ENCODE measurements around the gene VOPP1.

The VOPP1 gene

DNA sequence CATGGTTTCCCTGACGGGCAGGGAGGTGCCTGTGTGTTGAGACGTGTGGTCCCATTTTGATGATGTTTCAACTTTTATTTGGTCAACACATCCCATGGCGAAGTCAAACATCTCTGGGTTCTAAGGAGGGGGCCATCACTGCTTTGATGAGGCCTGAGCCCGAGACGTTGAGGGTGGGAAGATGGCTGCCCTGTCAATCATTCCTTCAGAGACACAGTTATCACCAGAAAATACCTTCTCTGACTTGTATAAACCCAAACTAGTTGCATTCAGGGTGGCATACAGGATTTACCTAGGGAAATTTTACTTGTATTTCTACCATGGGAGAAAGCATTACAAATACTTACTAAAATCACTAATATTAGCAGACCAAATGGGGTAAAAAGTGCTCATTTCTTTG lies 64.6 kb downstream of the VOPP1 start:
- no peak for DNase-seq

DNA sequence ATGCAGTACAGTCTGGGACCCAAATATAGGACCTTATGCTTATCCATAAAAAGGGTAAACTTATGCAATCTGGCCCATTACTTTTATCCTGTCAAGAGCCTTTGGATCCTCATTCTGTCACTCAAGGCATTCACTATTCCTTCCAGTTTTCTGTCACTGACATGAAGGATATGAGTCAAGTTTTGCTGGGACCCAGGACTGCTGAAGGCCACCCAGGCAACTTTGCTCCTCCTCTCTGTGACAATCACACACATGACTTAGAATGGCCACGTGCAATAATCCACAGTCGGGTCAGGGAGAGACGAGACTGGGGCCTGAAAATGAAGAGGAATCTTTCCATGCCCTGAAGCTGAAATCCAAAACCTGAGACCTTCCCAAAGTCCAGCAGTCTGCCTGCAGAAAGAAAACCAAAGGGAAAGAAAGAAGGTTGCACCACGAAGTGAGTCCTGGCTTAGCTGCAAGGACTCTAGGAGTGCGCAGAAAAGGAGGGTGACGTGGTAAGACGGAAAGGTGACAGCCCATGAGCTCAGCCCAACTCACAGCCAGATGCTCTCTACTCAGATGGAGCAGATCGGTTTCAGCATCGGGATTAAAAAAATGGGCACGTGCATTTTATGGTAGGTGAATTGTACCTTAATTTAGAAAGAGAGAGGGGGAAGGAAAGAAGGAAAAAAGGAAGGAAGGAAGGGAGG lies 67.2 kb downstream of the VOPP1 start:
- no peak for DNase-seq

DNA sequence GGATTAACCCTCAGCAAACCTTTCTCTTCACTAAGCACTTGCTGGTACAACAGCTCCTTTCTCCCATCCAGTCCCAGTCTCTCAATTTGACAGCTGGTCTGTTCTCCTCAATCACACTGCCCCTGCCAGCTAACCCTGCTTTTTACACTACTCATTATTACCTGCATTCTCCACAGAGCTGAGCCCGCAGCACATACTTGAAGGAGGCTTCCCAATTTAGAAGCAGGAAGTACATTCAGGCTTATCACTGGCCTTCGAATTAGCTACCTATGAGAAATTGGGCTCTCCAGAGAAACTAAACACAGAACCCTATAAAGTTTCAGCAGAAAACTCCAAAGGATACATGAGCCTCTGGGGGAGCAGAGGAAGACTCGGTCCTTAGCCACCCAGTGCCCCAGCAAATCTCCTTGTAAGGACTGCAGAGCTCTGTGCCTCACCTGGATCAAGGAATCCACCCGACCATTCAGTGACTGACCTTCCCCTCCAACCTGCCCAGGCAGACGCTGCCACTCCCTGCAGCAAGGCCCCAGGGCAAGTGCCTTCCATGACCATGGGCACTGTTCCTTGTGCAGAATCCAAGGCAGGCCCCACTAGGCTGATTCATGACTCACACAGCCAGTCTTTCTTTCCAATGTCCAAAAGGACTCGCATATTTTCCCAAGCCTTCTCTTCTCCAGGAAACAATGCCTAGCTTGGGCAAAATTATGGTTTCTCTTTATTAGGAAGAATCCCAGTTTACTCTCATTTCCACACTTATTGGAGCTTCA lies 68.0 kb downstream of the VOPP1 start:
- peak; percentile 36 for DNase-seq

DNA sequence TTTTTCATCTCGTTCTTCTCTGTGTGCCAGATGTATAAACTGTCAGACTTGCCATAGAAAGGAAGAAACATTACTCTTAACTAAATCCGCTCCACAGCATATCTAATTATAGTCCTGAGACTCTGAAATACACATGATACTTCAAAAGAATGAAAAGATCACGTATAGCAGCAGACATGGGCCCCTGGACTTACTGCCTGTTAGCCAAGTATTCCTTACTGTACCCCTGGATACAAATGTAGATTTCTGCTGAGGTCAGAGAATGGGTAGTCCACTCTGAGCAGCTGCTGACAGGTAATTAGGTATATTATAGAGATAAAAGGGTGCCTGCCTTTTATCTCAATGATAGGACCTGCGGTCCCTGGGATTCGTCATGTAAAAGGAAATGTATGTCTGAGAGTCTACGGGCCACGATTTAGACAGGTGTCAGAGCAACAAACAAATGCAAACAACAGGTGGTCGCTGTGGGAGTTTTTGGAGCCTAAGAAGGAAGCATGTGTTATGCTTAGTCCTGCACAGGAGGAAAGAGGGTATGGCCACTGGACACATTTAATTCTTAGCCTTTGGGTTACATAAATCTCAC lies 69.4 kb downstream of the VOPP1 start:
- peak; percentile 98 for DNase-seq

DNA sequence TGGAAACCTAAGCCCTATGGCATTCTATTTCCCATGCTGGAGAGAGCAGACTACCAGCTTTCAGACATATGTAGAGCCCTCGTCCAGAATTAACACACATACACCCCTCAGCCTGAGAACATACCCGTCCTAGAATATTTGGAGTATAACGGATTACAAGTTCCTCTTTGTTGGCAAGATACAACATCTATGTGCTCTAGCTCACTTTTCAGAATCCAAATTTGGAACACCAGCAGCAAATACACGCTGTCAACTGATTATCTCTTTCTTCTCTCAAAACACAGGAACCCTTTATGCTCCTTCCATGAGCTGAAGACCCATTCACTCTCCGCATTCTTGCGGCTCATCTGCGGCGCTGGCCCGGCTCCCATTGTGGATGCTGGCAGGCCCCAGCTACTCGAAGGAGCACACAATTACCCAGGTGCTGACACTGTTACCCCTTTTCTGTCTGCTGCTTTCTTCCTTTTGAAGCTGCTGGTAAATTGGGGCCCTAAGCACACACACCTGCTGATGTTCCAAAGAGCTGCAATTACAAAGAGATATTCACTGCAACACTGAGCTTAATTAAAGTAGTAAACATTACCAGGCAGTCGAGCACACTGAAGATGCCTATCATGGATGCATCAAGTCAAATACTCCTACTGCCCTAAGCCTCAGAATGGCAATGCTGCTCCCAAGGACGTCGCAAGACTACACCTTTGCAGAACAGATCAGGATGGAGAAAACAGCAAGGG lies 70.0 kb downstream of the VOPP1 start:
- peak; percentile 92 for DNase-seq

DNA sequence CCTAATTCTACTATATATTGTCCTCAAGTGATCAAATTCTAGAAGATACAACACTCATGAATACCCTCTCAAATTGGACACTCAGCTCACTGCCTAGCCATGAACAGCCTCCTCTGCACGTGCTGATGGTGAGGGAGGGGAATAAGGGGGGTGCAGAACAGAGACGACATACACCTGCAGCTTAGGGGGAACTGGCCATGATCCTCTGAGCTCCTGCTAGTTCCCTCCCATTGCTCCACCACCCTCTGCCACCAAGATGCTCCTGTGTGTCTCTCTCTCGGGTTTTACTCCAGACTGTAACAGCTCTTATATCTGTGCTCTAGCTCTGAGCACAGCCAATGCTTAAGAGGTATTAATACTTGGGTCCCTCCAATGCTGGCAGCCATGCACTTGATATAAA lies 70.7 kb downstream of the VOPP1 start:
- DNase-seq = peak; percentile 15

DNA sequence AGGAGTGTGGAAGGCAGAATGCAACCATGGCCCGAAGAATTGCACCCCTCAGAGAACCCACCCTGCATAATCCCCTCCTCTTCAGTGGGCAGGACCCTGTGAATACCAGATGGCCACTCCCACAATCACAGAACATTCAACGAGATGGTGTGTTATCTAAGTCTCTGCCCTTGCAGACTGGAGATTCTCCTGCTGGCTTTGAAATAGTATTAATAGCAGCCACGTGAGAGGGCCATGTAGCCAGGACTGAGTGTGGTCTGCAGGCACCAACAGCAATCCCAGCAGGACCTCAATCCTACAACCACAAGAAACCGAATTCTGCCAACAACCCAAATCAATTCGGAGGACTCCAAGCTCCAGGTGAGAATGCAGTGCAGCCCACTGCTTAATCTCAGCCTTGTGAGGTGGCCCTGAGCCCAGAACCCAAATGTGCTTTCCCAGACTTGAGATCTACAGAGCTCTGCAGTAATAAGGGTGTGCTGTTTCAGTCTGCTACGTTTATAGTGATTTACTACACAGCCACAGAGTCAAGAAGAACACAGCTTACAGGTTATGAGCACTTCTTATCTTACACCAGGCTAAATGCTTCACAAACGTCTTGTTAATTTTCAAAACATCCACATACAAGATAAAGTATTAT lies 72.1 kb downstream of the VOPP1 start:
- no peak for DNase-seq

DNA sequence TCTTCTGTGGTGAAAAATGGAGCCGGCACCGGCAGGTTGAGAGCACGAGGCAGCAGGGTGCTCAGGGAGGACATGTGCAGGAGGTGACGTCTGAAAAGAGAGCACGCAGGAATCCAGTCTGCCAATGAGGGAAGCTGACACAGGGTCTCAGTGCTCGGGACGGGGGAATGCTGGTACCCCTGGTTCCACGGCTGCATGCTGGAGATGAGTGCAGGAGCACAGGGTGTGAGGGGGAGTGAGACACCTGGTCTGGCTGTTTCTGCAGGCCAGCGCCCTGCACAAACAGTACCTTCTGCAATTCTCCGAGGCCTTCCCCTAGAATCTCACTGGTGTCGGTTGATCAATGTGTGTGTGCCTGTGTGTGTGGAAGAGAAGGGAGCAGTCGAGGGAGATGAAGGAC lies 72.7 kb downstream of the VOPP1 start:
- DNase-seq = no peak

DNA sequence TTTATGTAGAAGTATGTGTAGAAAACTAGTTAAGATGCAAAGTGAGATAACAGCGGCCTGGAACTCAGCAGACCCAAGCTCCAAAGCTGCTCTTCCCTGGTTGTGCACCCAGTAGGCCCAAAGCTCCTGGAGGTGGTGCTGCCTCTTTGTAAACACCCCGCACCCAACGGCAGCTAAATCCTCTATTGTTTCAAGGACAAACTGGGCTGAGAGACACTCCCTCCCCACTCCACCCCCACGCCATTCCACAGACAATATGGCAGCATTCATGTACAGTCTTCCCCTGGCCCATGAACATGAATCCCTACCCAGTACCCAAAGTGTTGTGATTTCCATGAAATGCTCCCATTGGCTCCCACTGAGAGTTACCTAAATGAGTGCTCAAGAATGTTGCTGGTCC lies 73.5 kb downstream of the VOPP1 start:
- no peak for DNase-seq

DNA sequence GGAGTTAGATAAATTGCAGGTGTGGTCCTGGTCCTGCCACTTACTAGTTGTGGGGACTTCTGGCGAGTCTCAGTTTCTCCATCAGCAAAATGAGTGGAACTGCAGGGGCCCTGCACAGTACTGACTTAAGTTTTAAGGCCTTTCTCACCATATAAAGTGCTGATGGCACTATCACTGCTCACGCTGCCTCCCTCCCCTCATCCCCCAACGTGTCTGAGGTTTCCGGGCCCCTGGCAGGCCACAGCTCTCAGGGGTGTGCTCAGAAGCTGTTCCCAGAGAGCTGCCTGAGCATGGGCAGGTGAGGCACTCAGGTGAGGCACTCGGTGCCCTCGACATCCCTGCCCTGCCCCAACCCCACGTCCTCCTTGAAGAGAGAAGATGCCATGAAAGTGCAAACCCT lies 74.2 kb downstream of the VOPP1 start:
- no peak for DNase-seq

DNA sequence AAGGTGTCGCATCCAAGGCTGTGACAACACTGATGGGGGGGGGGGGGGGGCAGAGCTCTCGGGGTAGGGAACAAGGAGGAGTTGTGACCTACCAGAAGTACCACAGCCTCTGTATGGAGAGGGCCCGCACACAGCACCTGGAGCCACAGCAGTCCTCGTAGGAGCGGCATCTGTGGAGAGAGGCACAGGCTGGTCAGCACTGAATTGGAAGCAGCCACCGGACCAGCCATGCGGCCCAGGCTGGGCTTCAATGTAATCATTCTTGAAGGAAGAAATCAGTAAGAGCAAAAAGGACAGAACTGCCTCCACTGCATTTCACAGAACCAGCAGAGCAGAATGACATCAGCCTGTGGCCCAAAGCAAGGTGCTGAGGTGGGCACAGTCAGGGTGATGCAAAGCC lies 74.8 kb downstream of the VOPP1 start:
- DNase-seq = no peak

DNA sequence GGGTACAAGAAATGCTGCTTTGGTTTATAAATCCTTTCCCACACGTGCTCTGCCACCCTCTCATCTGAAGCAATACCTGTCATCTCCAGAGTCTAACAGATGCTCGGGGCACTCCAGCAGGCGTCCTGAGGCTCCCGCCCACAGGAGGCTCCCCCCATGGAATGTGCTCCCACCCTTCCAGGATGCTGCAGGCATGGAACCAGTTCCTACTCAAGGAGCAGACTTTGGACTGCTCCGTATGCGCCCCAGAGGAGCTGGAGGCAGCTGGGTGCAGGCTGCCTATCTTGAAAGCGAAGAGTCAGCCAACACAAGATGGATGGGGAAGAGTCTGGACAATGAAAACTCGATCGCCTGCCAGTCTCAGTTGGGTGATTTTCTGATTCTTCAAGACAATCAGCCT lies 75.4 kb downstream of the VOPP1 start:
- DNase-seq = no peak

DNA sequence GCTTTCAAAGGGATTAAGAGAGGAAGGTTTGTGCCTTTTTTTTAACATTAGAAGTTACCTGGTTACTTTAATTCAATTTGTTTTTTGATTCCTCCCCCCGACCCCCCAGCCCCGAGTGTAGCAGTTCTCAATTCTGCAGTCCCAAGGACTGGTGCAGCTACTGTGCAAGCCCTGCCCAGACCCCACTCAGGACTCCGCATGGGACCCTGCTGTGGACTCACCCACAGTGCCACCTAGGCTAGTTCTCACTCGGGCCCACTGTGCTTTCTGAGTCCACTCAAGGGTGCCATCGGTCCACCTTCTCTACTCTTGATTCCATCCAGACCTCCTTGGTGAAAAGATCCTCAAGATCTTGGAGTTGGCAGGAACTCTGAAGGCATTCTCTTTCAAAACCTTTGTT lies 77.4 kb downstream of the VOPP1 start:
- no peak for DNase-seq

DNA sequence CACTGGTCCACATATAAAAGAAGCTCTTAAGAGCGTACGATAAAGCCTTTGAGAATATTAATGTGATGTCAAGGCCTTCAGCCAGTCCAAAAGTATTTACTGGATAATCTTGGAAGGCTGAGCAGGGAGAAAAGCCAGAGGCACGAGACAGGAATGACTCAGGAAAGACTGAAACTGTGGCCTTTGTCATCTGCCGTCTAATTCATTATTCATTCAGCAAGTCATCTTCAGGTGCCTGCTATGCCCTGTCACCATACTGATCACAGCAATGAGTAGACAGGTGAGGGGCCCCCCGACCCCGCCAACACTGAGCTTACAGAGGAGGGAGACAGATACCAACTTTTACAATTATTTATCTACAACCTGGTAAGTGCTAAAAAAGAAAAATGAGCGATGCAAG lies 78.9 kb downstream of the VOPP1 start:
- DNase-seq = no peak

DNA sequence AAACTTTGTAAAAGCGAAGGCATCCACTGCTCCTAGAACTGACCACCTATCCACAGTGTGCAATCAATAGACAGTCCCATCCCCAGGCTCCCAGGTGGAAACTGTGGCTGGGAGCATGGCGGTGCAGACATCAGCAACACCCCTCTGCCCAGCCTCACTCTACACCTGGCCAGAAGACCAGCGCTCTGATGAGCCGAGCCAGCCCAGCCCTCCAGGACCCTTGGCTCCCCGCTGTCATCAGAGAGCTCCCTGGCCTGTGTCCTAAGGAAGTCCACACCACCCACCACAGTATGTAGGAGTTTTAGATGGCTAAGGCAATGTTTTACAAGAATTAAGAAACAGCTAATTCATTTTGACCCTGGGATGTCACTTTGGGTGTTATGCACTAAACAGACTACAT lies 81.0 kb downstream of the VOPP1 start:
- DNase-seq = no peak

DNA sequence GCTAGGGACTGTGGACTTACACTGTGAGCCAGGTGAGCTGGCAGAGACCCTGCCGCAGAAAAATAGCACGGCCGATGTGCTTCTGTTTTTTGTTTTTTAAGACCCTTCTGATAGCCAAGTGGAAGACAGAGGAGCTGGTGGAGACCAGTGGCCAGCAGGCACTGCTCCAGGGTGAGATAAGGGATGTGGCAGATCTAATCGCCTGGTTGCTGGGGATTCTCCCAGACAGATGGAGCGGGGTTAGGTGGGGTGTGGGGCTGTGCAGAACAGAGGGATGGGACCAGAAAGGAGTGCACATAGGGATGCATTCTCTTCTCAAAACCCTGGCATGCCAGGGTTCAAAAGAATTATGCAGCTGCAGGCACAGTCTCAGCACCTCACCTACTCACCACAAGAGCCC lies 82.2 kb downstream of the VOPP1 start:
- peak; percentile 16 for DNase-seq

DNA sequence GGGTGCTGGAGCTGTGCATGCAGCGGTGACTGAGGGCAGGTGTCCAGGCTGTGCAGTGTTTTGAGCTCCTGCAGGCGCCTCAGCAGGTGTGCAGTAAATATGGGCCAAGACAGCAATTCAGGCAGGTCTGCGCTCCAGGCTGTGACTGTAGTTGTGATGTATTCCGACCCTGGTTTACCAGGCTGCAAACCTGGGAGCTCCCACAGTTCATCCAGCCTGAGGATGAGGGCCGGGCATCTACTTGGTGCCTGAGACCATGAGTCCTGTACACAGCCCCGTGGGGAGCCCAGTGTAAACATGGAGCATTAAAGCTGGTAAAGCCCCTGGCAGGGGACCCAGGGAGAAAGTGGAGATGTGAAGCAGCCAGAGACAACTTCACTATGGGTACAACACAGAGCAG lies 82.8 kb downstream of the VOPP1 start:
- DNase-seq = peak; percentile 82

DNA sequence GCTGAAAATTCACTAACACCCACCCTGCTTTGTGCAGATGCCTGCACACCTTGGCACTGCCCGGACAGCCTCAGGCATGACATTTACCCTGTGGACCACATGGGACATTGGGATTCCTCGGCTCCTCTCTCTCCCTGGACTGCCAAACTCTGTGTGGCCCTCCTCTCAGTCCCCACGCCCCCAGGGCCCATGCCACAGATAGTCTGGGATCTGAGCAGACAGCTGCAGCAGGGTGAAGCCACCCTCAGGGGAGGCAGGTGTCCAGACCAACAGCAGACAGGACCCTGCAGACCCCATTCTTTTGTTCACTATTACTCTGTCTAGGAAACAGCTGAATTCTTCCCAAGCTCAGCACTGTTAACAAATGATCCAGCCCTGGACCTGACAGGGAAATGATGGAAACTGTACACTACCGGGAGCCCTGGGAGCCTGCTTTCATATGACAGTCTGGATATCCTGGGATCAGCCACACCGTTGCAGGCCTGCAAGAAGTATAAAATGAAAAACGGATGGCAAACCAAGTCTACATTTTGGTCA lies 83.4 kb downstream of the VOPP1 start:
- peak; percentile 70 for DNase-seq

DNA sequence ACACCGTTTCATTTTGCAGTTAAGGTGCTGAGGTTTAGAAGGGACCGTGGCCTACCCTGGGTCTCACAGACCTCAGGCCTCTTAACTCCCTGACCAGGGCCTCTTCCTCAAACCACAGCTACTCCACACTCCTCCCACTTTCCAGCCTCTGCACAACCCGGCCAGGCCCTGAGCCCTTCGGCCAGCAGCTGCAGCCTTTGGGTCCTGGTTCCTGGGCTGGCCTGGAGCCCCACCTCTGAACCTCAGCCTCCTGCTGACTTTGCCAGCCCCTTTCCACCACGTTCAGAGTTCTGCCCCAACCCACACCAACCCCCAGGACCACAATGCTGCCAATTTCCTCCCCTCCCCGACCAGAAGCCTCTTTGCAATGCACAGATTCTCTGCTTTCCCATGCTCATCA lies 84.1 kb downstream of the VOPP1 start:
- no peak for DNase-seq

DNA sequence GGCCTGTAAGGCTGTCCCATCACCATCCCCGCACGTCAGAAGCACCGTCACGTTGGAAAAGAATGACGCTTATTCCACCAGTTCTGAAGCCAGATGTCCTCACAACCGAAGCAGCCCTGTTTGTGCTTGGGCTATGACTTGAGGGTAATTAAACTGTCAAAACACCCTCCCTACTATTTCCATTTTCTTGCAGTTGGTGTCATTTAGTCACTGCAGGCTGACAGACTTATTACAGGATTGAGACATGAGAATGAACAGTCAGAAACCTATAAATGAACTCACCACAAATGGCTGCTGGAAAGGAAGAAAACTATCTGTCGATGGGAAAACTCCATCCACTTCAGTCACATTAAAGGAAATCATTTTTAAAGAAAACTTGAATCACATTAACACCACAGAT lies 85.3 kb downstream of the VOPP1 start:
- no peak for DNase-seq

DNA sequence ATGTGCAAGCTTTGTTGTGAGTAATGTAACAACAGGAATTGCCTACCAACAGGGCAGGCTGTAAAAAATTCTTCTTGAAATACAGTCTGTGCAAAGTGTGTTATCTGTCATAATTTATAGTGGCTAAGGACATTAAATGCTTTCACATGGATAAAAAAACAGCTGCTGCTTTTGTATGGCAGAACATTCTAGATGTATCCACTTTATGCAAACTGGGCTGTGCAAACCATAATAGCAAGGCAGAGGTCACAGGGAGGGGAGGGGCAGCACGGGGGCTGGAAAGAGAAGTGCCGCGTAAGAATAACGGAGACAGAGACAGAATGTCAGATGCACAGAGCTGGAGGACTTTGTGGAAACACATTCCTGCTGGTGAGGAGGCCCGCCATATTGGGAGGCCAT lies 86.1 kb downstream of the VOPP1 start:
- no peak for DNase-seq

DNA sequence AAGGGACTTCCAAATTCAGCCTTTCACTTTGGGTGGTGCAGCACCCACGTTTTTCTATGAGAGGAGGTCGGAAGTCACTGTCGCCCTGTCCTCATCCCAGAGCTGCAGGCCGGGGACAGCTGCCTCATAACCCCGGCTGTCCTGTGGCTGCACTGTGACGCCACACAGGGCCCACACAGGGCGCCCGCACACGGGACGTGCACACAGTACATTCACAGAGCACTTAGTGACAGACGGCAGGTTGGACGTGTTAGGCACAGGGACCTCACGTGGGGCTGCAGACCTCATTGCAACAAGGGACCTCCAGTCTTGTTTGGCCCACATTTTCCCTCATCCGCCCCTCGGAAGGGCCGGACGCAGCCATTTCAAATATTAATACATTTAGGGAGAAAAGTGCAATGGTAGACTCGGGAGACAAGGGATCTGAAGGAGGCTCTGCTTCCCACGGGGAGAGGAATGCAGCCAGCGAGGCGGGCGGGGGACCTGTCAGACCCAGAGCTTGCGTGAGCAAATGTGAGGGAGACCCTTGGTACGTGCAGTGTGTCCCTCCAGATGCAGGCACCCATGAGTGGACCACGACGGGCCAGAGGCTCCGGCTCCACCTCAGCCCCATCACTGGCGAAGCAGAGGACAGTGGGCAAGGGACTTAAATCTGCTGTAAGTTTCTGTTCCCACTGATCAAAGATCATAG lies 86.7 kb downstream of the VOPP1 start:
- no peak for DNase-seq
